GM19239 (cell line): Measurements from ENCODE around the gene DISP3.

ENCODE experiments used
- DNase-seq: peaks from one replicate; pipeline ENCODE4 v3.0.0; 2011; ENCODE audit warnings: low spot score; ENCODE audit not compliant: insufficient read length
- FAIRE-seq: peaks from 2 replicates; lab custom pipeline; 2011; peaks lifted over from hg19 to GRCh38; lab: Jason Lieb, UNC

DISP3 gene

DNA sequence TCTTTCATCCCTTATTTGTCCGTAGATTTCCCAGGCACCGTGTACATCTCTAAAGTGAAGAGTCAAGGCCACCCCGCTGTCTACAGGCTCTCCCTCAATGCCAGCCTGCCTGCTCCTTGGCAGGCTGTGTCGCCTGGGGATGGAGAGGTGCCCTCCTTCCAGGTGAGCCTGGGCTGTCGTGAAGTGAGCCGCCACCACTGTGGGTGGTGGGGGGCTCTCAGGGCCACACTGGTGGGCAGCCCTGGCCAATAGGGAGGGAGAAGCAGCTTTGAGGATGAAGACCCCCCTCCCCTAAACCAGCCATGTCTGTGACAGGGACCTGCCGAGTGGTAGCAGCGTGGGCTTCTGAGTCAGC lies 46.2 kb downstream of the DISP3 start:
- no peak for DNase-seq
- no peak for FAIRE-seq

DNA sequence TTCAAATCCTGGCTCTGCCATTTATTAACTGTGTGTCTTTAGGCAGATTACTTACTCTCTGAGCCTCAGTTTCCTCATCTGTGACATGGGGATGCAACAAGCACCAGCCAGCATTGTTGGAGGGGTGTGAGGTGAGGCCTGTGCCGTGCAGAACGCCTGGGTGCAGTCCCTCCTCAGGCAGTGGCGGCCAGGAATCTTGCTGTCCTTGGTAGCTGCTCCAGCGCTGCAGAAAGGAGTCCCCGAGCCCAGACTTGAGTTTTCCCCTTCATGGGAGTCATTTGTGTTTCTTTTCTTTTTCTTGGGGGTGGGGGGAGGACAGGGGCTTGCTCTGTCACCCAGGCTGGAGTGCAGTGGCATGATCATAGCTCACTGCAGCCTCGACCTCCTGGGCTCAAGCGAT lies 46.6 kb downstream of the DISP3 start:
- DNase-seq (no peak), FAIRE-seq (no peak)

DNA sequence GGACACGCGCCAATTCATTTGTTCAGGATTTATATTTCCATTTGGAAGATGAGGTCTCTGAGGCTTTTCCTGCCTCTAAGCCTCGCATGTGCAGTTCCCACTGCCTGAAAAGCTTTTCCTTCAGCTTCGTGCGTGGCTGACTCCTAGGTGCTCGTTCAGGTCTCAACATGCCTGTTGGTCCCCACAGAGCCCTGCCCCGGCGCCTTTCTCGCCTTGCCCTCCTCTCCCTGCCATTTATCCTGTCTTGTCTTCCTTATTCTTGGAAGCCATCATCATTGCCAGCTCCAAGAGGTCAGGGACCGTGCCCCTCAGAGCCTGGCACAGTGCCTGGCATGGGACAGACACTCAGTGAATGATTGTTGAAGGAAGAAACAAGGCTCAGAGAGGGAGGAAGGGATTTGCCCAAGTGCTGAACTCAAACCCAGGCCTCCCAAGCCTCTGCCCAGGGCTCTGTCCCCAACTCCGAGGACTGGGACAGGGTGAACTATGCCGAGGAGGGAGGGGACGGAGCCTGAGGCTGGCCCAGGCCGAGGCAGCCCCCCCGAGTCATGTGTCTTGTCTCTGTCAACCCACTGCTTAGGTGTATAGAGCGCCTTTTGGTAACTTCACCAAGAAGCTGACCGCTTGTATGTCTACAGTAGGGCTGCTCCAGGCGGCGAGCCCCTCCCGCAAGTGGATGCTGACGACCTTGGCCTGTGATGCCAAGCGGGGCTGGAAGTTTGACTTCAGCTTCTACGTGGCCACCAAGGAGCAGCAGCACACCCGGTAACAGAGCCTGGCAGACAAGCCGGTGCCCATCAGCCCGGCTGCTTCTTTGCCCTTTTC lies 47.3 kb downstream of the DISP3 start:
- DNase-seq (no peak), FAIRE-seq (no peak)

DNA sequence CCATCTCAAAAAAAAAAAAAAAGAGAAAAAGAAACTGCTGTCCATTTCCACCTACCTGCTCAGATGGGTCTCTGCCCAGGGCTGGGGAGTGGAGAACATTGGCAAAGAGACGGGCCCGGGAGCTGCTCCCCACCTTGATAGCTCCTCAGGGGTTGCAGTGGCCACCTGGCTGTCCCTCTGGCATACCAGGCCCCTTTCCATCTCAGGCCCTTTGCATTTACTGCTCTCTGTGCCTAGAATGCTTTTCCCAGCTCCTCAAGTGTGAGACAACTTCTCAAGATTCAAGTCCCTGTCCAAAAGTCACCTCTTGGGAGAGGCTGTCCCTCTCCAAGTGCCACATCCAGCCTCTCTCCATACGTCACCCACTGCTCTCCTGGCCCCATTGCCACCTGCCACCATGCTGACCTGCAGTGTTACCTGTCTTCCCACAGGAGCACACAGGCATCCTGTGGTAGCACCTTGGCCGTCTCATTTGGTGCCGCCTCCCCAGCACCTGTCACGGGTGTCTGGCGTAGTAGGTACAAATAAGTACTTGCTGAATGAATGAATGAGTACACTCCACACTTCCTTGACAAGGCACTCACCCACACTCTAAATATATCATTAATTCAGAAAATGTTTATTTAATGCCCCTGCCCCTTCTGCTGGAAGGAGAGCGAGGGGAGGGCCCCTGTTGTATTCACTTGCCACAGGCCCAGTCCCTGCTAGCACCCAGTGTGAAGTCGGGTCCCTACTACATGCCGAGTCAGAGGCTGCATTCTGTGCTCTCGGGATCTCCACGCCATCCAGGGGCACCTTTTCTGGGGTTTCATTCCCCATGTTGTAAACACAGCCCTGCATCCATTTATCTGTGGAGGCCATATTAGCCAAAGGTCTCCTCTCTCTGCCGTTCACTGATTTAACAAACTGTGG lies 48.8 kb downstream of the DISP3 start:
- FAIRE-seq: no peak
- DNase-seq: no peak

DNA sequence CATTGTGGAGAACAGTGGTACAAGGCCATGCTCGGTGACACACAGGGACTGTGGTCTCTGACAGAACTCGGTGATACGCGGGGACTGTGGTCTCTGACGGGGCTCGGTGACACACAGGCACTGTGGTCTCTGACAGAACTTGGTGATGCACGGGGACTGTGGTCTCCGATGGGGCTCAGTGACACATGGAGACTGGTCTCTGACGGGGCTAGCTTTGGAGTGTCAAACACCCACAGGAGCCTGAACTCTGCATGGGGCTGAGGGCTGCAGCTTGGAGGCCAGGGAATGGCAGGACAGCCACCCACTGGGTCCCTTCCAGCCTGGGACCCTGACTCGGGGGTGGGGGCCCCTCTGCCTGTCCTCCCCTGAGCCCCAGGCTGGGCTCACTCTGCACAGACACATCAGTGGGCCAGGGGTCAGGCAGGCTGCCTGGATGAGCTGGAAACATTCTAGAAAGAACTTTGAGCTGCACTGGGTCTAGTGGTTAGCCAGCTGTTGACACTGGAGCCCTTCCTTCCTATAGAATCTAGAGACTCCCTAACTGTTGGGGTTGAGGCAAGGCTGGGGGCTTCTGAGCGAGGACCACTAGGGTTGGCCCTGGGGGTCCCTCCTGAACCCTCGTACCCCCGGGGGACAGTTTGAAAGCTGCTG lies 49.8 kb downstream of the DISP3 start:
- no peak for DNase-seq
- FAIRE-seq: no peak

- no peak for DNase-seq
These were observed 50.4 kb downstream of the DISP3 start for GRCh38 chr1:11529330-11529729.

GRCh38 chr1:11529763-11530730 lies 51.1 kb downstream of the DISP3 start:
- FAIRE-seq: no peak
- no peak for DNase-seq

More at GRCh38 chr1:11529330-11529729, 50.4 kb downstream of the DISP3 start:
- FAIRE-seq: no peak

- DNase-seq (no peak), FAIRE-seq (no peak)
These were observed 51.9 kb downstream of the DISP3 start for GRCh38 chr1:11530731-11531311.

DNA sequence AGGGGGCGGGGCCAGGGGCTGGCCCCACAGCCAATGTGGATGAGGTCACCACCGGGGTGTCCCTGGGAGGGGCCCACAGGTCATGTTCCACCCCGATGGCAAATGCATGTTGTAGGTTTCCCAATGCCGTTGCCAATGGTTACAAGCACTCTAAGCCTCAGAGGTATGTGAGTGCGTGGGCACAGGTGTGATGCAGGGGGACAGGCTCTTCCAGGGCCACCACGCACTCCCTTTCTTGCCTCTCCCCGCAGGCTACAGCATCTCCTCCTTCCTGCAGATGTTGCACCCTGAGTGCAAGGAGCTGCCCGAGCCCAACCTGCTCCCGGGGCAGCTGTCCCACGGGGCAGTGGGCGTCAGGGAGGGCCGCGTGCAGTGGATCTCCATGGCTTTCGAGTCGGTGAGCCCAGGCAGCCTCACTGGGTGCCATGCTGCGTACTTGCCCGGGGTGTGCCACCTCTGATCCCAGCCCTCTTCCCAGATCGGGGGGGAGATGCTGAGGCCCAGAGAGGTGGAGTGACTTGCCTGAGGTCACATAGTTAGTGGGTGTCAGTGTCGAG lies 52.4 kb downstream of the DISP3 start:
- no peak for DNase-seq
- FAIRE-seq: no peak

DNA sequence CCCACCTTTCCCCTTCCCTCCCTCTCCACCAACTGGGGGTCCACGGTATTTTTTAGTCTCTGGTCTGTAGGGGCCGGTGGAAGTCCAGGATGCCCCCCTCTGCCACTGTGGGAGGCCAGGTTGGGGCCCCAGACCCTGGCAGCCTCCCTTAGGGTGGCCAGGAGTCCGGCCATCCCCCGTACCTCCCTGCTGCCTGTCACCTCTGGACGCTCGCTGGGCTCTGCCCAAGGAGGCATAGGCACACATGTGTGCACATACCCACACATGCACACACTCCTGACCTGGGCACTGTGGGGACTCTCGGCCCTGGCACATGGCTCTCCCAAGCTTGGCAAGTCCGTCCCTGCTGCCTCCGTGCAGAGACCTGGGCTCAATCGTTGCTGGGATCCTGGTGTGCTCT lies 53.0 kb downstream of the DISP3 start:
- no peak for DNase-seq
- no peak for FAIRE-seq

- DNase-seq (no peak), FAIRE-seq (no peak)
These were observed 55.1 kb downstream of the DISP3 start for GRCh38 chr1:11533790-11534787.

DNA sequence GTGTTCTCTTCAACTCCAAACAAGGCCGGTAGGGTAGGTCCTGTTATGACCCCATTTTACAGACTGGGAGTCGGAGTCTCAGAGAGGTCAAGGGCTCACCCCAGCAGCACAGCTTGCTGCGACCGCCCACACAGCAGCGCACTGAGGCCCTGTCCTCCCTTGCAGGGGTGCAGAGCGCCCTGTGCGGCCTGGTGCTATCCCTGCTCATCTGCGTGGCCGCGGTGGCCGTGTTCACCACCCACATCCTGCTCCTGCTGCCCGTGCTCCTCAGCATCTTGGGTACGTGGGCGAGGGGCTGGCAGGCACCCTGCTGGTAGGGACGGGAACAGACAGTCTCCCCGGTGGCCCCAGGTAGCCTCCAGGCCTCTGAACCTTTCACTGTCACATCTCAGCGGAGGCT lies 55.9 kb downstream of the DISP3 start:
- no peak for FAIRE-seq
- no peak for DNase-seq

DNA sequence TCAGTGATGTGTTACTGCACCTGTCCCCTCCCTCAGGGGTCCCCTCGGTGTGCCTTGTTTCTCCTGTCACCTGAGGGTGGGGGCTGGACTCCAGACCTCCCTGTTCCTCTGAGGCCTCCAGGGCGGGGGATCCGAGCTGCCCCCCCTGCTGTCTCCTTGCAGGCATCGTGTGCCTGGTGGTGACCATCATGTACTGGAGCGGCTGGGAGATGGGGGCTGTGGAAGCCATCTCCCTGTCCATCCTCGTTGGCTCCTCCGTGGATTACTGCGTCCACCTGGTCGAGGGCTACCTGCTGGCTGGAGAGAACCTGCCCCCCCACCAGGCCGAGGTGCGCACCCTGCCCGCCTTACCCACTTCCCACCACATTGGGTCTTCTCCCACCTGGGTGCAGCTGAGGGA lies 56.4 kb downstream of the DISP3 start:
- no peak for FAIRE-seq
- DNase-seq: no peak

DNA sequence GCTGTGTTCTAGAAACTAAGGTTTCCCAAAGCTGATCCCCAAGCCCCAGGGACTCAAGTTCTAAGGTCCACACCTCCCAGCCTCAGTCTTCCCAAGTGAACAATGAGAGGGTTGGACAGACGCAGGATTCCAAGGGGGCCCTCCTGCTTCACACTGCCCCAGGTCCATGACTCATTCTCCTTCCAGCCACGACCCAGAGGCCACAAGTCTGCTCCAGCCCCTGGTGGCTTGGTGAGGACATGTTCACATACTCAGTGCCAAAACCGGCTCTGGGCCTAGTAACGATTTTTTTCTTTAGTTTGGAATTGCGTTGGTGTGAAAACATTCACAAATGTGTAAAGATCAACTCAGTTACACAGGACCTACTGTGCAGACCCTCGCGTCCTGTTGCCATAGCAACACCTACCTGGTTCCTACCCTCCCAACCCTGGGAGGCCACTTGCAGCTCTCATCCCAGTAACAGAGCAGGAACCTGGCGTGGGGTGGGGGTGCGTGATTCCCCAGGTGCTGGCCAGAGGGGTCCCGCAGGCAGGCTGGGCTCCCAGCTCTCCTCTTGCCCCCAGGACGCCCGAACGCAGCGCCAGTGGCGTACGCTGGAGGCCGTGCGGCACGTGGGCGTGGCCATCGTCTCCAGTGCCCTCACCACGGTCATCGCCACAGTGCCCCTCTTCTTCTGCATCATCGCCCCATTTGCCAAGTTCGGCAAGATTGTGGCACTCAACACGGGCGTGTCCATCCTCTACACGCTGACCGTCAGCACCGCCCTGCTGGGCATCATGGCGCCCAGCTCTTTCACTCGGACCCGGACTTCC lies 57.0 kb downstream of the DISP3 start:
- FAIRE-seq (no peak), DNase-seq (no peak)

- no peak for FAIRE-seq
These were observed 57.8 kb downstream of the DISP3 start for GRCh38 chr1:11536573-11537379.

DNA sequence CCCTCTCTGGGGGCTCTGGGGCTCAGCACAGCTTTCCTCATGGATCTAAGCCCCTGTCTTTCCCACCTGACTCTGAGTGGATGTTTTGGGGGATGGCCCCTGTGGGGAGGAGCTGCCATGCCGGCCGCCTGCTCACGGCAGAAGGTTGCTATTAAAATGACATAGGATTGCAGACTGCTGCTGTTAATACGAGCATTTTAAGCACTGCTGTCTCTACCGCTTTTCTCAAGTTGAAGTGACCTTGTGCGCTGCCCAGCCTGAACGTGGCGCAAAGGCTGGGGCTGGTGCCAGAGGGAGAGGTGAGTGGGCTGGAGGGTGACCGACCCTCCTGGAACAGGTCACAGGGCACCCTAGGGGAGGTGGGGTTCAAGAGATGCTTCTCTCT lies 58.4 kb downstream of the DISP3 start:
- FAIRE-seq (no peak), DNase-seq (no peak)

More at GRCh38 chr1:11536573-11537379, 57.8 kb downstream of the DISP3 start:
- no peak for DNase-seq
